Measurements from ENCODE around the gene MICALL2.

MICALL2 gene

DNA sequence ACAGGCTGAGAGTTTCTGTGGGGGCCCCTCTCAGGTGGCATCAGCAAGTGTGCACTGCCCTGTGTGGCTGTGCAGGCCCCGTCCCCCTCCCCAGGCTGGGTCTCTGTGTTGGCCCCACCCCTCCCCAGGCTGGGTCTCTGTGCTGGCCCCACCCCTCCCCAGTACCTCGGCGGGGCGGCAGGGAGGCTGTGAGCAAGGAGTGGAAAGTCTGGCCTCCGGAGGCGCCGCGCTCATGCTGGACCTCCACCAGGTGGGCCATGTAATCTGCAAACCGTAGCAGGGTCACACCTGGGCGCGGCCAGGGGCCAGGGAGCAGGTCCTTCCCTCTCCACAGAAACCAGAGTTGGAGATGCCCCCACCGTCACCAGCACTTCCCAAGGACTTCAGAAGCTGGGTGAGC, 21.4 kb upstream of the MICALL2 start:
- TF ChIP-seq, protein P1, sequence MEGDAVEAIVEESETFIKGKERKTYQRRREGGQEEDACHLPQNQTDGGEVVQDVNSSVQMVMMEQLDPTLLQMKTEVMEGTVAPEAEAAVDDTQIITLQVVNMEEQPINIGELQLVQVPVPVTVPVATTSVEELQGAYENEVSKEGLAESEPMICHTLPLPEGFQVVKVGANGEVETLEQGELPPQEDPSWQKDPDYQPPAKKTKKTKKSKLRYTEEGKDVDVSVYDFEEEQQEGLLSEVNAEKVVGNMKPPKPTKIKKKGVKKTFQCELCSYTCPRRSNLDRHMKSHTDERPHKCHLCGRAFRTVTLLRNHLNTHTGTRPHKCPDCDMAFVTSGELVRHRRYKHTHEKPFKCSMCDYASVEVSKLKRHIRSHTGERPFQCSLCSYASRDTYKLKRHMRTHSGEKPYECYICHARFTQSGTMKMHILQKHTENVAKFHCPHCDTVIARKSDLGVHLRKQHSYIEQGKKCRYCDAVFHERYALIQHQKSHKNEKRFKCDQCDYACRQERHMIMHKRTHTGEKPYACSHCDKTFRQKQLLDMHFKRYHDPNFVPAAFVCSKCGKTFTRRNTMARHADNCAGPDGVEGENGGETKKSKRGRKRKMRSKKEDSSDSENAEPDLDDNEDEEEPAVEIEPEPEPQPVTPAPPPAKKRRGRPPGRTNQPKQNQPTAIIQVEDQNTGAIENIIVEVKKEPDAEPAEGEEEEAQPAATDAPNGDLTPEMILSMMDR (IDR thresholded peaks at IDR 0.05; ENCODE audit: control insufficient read depth, insufficient read depth, low read depth, low read length, missing control alignments): no peak
- no peak overlapping the region for H3K4me3 ChIP-seq (ENCODE audit: control insufficient read depth, low read depth, low read length)
- no peak for DNase-seq (ENCODE audit: low read depth)

DNA sequence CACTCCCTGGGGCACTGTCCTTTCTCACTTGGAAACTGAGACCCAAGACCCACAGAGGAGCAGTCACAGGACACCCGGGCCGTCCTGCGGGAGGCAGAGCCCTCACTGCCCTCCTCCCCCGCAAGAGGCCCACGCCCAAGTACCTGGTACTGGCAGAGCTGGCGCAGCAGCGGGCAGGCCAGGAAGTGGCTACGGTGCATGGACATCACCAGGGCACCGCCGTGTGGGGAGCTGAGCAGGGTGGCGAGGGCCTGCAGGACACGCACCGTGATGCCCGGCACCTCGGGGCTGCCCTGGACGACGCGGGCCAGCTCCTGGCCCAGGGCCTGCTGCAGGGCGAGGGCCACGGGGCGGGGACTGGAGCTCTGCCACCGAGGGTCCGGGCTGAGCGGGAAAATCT, 20.0 kb upstream of the MICALL2 start:
- TF ChIP-seq, protein P1 (IDR thresholded peaks at IDR 0.05; ENCODE audit: control insufficient read depth, insufficient read depth, low read depth, low read length, missing control alignments): no peak
- no peak for DNase-seq (ENCODE audit: low read depth)
- no peak overlapping the region for H3K4me3 ChIP-seq (ENCODE audit: control insufficient read depth, low read depth, low read length)

DNA sequence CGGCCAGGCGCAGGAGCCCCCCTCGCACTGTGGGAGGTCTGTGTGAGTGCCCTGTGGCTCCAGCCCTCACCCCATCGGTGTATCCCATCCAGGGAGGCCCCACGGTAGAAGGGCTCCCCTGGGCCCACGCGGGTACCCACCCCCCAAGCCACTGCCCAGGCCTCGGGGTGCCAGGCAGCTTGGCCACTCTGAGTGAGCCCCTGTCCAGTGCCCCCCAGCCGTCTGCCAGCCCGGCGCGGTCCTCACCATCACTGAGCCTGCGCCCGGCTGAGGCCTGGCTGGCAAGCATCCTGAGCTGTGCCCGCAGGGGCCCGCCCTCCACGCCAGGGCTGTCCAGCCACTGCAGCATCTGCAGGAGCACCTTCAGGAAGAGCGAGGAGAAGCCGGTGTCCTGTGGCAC, 19.2 kb upstream of the MICALL2 start:
- TF ChIP-seq, protein P1 (IDR thresholded peaks at IDR 0.05; ENCODE audit: control insufficient read depth, insufficient read depth, low read depth, low read length, missing control alignments): no peak

DNA sequence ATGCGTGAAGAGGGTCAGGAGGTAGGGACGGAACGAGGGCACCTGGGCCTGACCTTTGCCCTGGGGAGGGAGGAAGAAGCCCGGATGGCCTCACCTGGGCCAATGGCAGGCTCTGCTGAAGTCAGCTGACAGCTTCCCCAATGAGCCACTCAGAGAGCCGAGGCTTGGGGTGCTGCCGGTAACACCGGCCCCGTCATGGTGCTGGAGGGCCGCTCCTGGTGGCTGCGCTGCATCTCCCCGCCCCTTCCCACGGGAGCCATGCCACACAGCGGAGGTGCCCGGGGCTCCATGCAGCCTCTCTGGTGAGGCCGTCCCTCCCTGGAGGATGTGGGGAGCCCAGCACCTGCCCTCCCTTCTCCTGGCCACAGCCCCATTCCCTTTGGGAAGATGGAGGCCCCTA, 17.6 kb upstream of the MICALL2 start:
- no peak overlapping the region for H3K4me3 ChIP-seq (ENCODE audit: control insufficient read depth, low read depth, low read length)
- TF ChIP-seq, protein P1 (IDR thresholded peaks at IDR 0.05; ENCODE audit: control insufficient read depth, insufficient read depth, low read depth, low read length, missing control alignments): no peak
- DNase-seq (ENCODE audit: low read depth): no peak

More for the DNA sequence above, 19.2 kb upstream of the MICALL2 start:
- DNase-seq (ENCODE audit: low read depth): no peak
- H3K4me3 ChIP-seq (ENCODE audit: control insufficient read depth, low read depth, low read length): no peak overlapping the region

DNA sequence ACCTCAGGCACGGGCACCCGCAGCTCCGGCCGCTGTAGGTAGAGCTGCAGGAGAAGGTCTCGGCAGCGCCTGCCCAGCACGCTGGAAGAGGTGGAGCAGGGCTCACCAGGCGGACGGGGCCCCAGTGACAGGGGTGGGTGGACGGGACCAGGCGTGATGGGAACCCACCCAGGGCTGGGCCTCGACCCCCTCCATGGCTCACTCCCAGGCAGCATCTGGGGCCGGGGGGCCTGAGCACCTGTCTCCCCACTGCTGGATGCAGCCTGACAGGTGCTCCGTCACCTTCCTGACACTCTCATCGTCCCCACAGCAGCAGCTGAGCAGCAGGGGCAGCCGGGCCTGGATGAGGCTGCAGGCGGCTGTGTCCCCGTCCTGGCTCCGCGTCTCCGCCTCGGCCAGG, 16.7 kb upstream of the MICALL2 start:
- H3K4me3 ChIP-seq (ENCODE audit: control insufficient read depth, low read depth, low read length): no peak overlapping the region
- TF ChIP-seq, protein P1 (IDR thresholded peaks at IDR 0.05; ENCODE audit: control insufficient read depth, insufficient read depth, low read depth, low read length, missing control alignments): no peak
- DNase-seq (ENCODE audit: low read depth): no peak

DNA sequence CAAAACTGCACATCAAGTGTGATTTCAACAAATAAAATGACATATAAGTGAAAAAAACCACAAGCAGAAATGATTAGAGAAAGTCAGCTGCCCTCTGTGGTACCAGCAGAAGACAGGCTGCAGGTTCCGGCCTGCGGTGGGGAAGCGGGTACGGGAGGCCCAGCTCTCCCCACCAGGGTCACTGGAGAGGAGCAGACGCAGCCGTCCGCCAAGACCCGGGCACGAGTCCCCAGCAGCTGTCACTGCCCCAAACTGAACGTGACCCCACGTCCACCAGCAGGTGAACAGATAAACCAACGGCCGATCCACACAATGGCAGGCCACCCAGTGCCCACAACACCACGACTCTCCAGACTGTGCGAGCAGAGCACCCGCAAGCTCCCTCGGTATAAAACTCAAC, 16.1 kb upstream of the MICALL2 start:
- no peak for DNase-seq (ENCODE audit: low read depth)
- TF ChIP-seq, protein P1 (IDR thresholded peaks at IDR 0.05; ENCODE audit: control insufficient read depth, insufficient read depth, low read depth, low read length, missing control alignments): no peak
- H3K4me3 ChIP-seq (ENCODE audit: control insufficient read depth, low read depth, low read length): no peak overlapping the region

DNA sequence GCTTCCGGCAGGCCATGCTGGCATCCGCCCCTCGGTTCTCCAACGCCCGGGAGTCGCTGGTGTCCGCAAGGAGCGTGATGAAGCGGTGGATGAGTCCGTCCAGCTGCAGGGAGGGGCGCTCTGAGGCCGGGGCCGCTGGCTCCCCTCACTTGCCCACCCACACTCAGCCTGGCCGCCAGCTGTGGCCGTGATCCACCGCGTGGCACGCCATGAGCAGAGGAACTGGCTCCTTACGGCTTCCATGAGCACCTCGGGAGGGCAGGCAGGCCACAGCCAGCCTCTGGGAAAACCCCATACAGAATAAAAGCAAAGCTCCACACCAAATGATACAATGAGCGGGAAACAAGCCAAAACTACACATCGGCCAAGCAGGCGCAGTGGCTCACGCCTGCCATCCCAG, 15.5 kb upstream of the MICALL2 start:
- TF ChIP-seq, protein P1 (IDR thresholded peaks at IDR 0.05; ENCODE audit: control insufficient read depth, insufficient read depth, low read depth, low read length, missing control alignments): no peak
- H3K4me3 ChIP-seq (ENCODE audit: control insufficient read depth, low read depth, low read length): no peak overlapping the region
- no peak for DNase-seq (ENCODE audit: low read depth)

Measured in AG09309 (cell line).